A673 (cell line): ENCODE data around the gene OSBP2.

Experiments used
- CTCF ChIP-seq: fragments of 300-800, 200-600 bp; sonication (generic); conservative IDR thresholded peaks from 2 replicates; pipeline ENCODE4 v1.5.1; 2017; ENCODE audit warnings: low read depth, mild to moderate bottlenecking, antibody characterized with exemption, low read length, moderate library complexity, mixed read lengths
- EZH2 ChIP-seq: fragments of 200-600 bp; sonication (generic); IDR thresholded peaks from 2 replicates; pipeline ENCODE4 v1.6.1; 2017; ENCODE audit warnings: borderline replicate concordance, low read depth, mild to moderate bottlenecking, mixed read lengths, antibody characterized with exemption, low read length; ENCODE audit not compliant: poor library complexity, severe bottlenecking

- TF ChIP-seq CTCF (no peak), EZH2 (no peak)
These were observed 224.1 kb downstream of the OSBP2 start for GRCh38 chr22:30918761-30919160.
